SK-N-MC (cell line): ENCODE results near the gene LRRFIP1.

ENCODE experiments used
- DNase-seq: peaks from one replicate; pipeline ENCODE4 v3.0.0-alpha.2; 2011; ENCODE audit warnings: low read depth, low spot score
- H3K27ac ChIP-seq: fragments of 200-600 bp; sonication (generic); 2 replicates; pipeline ENCODE4 v1.5.1; 2016; ENCODE audit warnings: mixed run types
- H3K36me3 ChIP-seq: fragments of 200-600 bp; sonication (generic); 2 replicates; pipeline ENCODE4 v1.6.1; 2017; ENCODE audit warnings: antibody characterized with exemption, low read length, mixed read lengths; ENCODE audit not compliant: insufficient read depth
- H3K4me3 ChIP-seq: fragments of 200-600 bp; sonication (generic); 2 replicates; pipeline ENCODE4 v1.5.1; 2016
- H3K9ac ChIP-seq: fragments of 200-600 bp; sonication (generic); 2 replicates; pipeline ENCODE4 v1.8.0; 2017; ENCODE audit warnings: mixed run types, mixed read lengths; ENCODE audit not compliant: insufficient read length
- H3K9me3 ChIP-seq: fragments of 200-600 bp; sonication (generic); 2 replicates; pipeline ENCODE4 v1.6.1; 2017; ENCODE audit warnings: low read depth, mild to moderate bottlenecking, antibody characterized with exemption, low read length, moderate library complexity, mixed read lengths
- EZH2 ChIP-seq: fragments of 200-600 bp; sonication (generic); IDR thresholded peaks from one replicate; pipeline ENCODE4 v1.6.1; 2017; ENCODE audit warnings: antibody characterized with exemption
- FOXP2 ChIP-seq: optimal IDR thresholded peaks from 2 replicates; pipeline ENCODE3; 2011; ENCODE audit warnings: mild to moderate bottlenecking, moderate library complexity; ENCODE audit not compliant: insufficient read depth; ENCODE audit errors: extremely low read length, control extremely low read depth
- POLR2AphosphoS5 ChIP-seq: IDR thresholded peaks from 2 replicates; pipeline ENCODE4 v1.6.1; 2012; ENCODE audit warnings: mild to moderate bottlenecking, low read depth, low read length, borderline replicate concordance

Gene LRRFIP1

DNA sequence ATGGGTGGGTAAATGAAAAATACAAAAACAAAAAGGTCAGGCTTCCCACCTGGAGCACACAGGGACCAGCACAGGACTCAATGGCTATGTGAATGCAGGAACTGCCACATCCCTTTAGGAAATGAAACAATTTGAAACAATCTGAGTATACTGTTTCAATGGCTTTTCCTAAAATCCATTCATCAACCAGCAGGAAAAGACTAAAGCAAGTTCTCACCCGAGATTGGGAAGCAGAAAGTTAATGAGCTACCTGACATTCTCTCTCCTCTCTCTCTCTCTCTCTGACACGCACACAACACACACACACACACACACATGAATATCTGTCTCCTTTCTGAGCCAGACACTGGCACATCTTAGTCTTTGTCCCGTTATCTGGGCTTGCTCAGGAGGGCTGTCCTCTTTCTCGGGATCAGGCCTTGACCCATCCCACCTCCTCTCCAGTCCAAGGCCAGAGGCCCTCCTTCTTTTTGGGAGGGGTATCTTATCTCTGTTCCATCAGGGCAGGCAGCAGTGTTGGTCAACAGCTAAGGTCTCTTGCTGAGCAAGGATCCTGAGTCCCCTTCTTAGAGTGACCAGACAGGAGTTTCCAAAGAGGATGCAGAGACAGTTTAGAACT is 11.6 kb upstream of the LRRFIP1 start:
- Histone ChIP-seq H3K9me3 (no peaks in the 10 kb centered on the region), H3K27ac (peak overlapping the region; percentile 82; the same call in 1 of the 2 replicates), H3K4me3 (peak overlapping the region; percentile 73), H3K9ac (no peak overlapping the region), H3K36me3 (no peaks in the 10 kb centered on the region)
- no peak for DNase-seq
- no peak for TF ChIP-seq EZH2
- no peak for TF ChIP-seq FOXP2
- no peak for TF ChIP-seq POLR2AphosphoS5

DNA sequence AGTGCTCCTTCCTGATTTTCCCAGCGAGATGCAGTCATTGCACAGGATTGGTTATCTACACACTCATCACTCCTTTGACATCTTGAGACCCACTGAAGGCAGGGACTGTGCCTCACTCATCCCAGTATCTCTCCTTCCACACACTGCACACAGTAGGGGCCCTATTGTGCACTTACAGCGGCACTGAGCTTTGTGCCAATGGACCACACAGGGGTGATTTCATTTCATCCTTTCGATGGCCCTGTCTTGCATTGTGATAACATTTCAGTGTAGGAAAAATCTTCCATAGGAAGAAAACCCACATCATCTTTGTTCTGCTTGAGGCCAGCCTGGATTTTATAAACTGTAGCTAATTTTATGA is 11.0 kb upstream of the LRRFIP1 start:
- H3K36me3 ChIP-seq: no peaks in the 10 kb centered on the region
- no peaks in the 10 kb centered on the region for H3K9me3 ChIP-seq
- H3K9ac ChIP-seq: no peak overlapping the region
- peak overlapping the region; percentile 82; the same call in 1 of the 2 replicates for H3K27ac ChIP-seq
- no peak for TF ChIP-seq POLR2AphosphoS5
- no peak for TF ChIP-seq FOXP2
- TF ChIP-seq EZH2: no peak
- no peak for DNase-seq
- peak overlapping the region; percentile 73 for H3K4me3 ChIP-seq

DNA sequence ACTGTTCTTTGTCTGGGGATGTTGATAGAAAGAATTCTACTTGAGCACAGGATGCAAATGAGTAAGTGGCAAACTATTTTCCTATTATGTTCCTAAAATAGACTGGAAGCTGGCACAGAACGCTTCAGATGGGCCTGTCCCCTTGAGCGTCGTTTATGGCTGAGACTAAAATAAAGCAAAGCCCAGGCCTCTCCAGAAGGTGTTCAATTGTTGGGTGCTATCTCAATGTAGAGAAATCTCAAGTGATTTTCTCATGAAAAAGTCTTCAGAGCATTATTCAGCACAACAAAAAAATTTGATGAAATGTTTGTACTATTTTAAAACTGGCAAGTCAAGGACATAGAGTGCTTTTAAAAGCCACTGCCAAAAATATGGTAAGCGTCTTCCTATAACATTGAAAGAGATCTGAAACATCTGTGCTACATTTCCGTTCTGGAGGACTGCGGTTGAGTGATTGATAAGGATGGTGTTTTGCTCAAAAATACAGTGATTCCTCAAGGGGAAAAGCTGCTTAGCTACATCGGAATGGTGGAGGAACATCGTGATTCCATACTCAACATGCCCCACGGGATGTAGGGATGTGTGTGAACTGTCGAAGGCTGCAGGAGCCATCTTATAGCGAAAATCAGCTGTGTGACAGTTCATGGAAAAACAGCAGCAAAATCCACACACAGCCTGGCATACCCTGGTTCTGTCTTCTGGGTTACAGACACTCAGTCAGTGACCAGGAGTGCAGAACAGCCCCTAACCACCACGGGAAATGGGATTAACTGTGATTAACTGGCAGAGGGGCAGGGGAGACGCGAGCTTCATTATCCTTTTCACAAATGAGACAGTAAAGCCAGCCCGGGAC is 10.4 kb upstream of the LRRFIP1 start:
- Histone ChIP-seq H3K27ac (peak overlapping the region; percentile 82), H3K9ac (no peak overlapping the region), H3K36me3 (no peaks in the 10 kb centered on the region), H3K4me3 (peak overlapping the region; percentile 73), H3K9me3 (no peaks in the 10 kb centered on the region)
- peak; percentile 97 for DNase-seq
- TF ChIP-seq FOXP2 (no peak), EZH2 (no peak), POLR2AphosphoS5 (peak; percentile 74; the same call in 1 of the 2 replicates)

DNA sequence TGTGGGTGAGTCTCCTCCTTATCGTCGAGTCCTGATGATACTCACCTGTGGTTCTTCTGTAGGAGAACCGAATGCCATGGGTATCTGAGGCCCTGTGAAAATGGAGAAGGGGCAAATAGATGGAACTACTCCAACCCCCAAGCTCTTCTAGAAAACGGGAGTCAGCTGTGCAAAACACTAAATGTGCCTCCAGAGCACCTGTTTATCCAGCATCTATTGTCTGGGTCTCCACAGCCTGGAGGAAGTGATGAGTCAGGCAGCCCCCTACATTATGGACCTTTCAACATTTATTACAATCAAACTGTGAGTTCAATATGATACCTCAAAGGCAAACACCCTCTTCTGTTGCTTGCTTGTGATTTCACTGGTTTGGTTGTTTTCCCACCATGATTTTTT is 9.8 kb upstream of the LRRFIP1 start:
- no peak for DNase-seq
- Histone ChIP-seq H3K4me3 (peak overlapping the region; percentile 73), H3K9ac (no peak overlapping the region), H3K36me3 (no peaks in the 10 kb centered on the region), H3K27ac (no peak overlapping the region), H3K9me3 (no peaks in the 10 kb centered on the region)
- TF ChIP-seq POLR2AphosphoS5 (no peak), EZH2 (no peak), FOXP2 (no peak)

GRCh38 chr2:237618449-237618848 is 8.9 kb upstream of the LRRFIP1 start:
- H3K36me3 ChIP-seq: no peaks in the 10 kb centered on the region
- H3K27ac ChIP-seq: no peak overlapping the region
- H3K9ac ChIP-seq: no peak overlapping the region
- TF ChIP-seq POLR2AphosphoS5 (no peak), EZH2 (no peak), FOXP2 (no peak)
- H3K4me3 ChIP-seq: no peak overlapping the region
- DNase-seq: no peak
- no peaks in the 10 kb centered on the region for H3K9me3 ChIP-seq

DNA sequence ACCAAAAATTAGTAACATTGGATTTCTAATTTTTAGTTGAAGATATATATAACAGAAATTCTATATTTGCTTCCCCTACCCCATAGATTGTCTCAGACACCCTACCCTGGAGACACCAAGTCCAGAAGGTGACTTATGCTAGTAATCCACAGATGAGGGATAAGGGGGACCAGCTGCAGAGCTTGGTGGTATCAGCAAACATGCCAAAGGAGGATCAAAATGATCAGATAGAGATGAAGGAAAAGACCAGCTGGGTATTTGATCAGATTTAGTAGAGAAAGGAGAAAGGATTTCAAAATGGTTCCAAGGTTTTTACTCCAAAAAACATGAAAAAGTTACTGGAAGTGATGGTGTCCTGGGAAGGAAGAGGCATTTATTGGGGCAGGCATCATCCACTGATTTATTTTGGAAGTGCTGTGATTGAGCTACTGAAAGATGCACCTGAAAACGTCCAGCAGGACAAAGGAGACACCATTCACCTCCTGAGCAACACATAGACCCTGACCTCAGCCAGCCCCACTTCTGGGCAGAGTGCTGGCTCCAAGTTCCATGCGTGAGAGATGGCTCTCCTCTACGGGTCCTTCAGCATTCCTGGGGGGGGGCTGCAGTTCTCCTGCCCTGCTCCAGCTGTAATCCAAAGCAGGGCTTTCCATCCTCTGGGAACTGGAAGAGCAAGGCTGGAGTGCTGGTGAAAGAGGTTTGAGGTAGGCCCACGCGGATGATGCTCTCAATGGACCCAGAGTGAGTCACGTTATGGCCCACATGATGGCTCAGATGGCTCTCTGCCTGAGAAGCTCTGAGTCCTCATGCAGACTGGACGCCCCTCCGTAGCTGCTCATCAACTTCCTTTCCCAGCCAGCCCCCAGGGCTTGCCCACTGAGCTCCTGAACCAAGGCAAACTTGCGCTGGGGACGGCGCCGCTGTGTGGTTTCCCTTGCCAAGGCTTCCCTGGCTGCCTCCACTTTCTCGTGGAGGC is 3.7 kb upstream of the LRRFIP1 start:
- Histone ChIP-seq H3K4me3 (no peak overlapping the region), H3K9ac (no peak overlapping the region), H3K27ac (no peak overlapping the region), H3K36me3 (no peaks in the 10 kb centered on the region), H3K9me3 (no peaks in the 10 kb centered on the region)
- no peak for TF ChIP-seq EZH2
- TF ChIP-seq POLR2AphosphoS5: no peak
- TF ChIP-seq FOXP2: no peak
- DNase-seq: no peak

GRCh38 chr2:237624565-237624964 is 2.8 kb upstream of the LRRFIP1 start:
- Histone ChIP-seq H3K36me3 (no peaks in the 10 kb centered on the region), H3K9ac (no peak overlapping the region), H3K27ac (no peak overlapping the region), H3K4me3 (no peak overlapping the region), H3K9me3 (no peaks in the 10 kb centered on the region)
- TF ChIP-seq FOXP2: no peak
- no peak for DNase-seq

DNA sequence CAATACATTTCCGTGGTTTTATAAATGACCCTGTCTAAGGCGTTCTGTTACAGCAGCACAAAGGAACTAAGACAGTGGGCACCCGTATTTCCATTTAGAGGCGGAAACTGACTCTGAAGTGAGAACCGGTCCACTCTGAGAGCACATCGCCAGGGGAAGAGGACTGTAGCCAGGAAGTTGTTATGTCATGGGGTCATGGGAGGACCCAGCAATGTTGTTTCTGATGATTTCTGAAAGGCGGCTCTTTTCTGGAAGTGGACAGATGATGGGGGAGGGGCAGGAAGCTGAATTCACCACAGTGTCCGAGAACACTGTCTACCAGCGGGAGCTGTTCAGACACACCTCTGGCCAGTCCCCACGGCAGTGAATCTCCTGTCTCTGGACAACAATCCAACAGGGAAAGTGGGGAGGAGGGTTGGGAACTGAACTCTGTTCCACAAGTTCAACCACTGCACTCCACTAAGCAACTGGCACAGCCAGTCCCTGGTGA is 2.1 kb upstream of the LRRFIP1 start:
- DNase-seq: no peak

More for the DNA sequence above, 2.1 kb upstream of the LRRFIP1 start:
- TF ChIP-seq EZH2: no peak
- no peak for TF ChIP-seq FOXP2
- no peak for TF ChIP-seq POLR2AphosphoS5
- no peaks in the 10 kb centered on the region for H3K9me3 ChIP-seq
- no peak overlapping the region for H3K4me3 ChIP-seq
- no peak overlapping the region for H3K27ac ChIP-seq
- H3K36me3 ChIP-seq: no peaks in the 10 kb centered on the region
- no peak overlapping the region for H3K9ac ChIP-seq
